ENCODE measurements around the gene LRRC27.

LRRC27 gene

DNA sequence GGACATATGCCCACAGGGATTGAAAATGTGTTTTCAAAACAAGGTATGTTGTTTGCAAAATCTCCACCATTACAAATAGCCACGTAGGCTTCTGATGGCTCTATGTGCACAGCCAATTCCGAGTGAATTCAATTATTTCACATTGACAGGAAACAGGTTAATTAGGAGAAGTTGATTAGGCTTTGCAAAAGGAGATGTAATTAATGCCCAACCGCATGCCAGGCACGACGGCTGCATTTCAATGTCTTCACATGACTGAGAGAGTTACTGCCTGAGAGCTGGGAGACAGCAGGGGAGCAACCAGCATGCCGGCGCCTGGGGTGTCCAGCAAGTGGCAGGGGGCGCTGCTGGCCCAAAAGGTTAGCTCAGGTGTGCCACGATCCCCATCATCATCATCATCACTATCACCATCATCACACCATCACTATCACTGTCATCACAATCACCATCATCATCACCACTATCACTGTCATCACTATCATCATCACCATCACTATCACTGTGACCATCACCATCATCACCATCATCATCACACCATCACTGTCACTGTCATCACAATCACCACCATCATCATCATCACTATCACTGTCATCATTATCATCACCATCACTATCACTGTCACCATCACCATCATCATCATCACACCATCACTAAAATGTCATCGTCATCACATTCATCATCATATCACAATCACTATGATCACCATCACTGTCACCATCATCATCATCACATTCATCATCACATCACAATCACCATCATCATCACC lies 95.2 kb downstream of the LRRC27 start:
- DNase-seq (ENCODE audit: low read depth) = no peak

DNA sequence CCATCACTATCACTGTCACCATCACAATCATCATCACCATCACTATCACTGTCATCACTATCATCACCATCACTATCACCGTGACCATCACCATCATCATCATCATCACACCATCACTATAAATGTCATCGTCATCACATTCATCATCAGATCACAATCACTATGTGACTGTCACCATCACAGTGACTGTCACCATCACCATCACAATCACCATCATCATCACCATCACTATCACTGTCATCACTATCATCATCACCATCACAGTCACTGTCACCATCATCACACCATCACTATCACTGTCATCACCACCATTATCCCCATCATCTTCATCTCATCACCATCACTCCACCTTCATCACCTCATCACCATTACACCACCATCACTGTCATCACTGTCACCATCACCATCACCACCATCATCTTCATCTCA lies 96.0 kb downstream of the LRRC27 start:
- no peak for DNase-seq (ENCODE audit: low read depth)

DNA sequence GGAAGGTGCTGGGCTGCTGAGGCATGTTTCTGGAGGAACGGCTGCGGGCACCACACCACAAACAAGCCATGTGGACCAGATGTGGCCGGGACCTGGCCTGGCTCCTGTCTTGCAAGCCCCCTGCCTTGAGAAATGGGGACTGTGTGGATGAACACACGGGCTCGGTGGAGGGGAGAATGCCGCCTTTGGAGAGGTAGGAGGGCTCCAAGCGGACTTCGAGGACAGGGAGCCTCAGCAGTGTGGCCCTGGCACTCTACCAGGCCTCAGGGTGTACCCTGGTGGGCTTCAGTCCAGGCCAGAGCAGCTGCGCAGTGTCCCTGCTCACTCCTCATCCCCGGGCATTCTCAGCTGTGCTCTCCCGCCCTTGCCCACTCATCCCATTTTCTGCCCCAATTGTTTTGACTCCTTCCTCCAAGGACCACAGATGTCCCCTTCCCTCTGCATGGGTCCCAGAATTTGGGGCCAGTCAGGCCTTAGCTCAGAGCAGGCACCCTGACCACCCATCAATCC lies 96.5 kb downstream of the LRRC27 start:
- DNase-seq (ENCODE audit: low read depth) = no peak

All from stimulated activated CD8-positive, alpha-beta memory T cell treated with anti-CD3 and anti-CD28 coated beads, Interleukin-7, amount 100 ng/mL, for 24 hours (primary cell).